ENCODE data around the gene ZNF358.

DNA sequence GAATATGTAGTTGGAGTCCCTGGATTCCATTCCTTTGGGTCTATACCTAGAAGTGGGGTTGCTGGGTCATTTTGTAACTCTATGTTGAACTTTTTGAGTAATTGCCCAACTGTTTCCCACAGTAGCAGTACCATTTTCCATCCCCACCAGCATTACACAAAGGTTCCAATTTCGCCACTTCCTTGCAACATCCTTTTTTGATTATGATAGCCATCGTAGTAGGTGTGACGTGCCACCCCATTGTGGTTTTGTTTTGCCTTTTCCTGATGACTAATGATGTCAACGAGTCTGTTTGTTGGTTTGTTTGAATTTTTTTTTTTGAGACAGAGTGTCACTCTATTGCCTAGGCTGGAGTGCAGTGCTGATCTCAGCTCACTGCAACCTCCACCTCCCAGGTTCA is 23.8 kb upstream of the ZNF358 start:
- TF ChIP-seq CTCF (IDR thresholded peaks at IDR 0.05) (no peak), POLR2A (IDR thresholded peaks at IDR 0.05) (no peak), EP300 (IDR thresholded peaks at IDR 0.05; ENCODE audit: low read depth) (no peak)

Measured in transverse colon (tissue), 3 donors.